ENCODE data around the gene SLC22A6. TPM values are rescaled to one million over a fixed set of nuclear protein-coding genes. Genes with fewer than 3 reads are reported as not detected.

Gene SLC22A6
- total and polyA plus RNA-seq, 2 of the 13 experiments (the other 11 are each of a cell fraction or from before 2014, with no cell fraction given), result not detected

- no peak overlapping the region for H2AFZ ChIP-seq (ENCODE audit: low read length)
- H3K27ac ChIP-seq (ENCODE audit: extremely low read length, insufficient read depth, low read length), result no peak overlapping the region
- no peak overlapping the region for H3K4me3 ChIP-seq (replicated peaks in 1 of 3; ENCODE audit: insufficient read depth in 1 of 3, low read depth in 2 of 3, low read length in 3 of 3)
- H3K36me3 ChIP-seq (replicated peaks in 1 of 2; ENCODE audit: control insufficient read depth in 1 of 2, insufficient read depth in 2 of 2, low read length in 2 of 2), result no peaks in the 10 kb centered on the region
- H3K27me3 ChIP-seq (ENCODE audit: control insufficient read depth in 1 of 2, insufficient read depth in 2 of 2, low read length in 2 of 2), result peaks cover 3 to 9% of the 10 kb centered on the region in 2 experiments; a peak in 2 of 5 replicates
- BruUV-seq (replicated peaks), result no TSS peak
- H3K9ac ChIP-seq (ENCODE audit: insufficient read depth, low read depth, low read length), result no peak overlapping the region
- FAIRE-seq (no peak), DNase-seq (ENCODE audit: low spot score) (no peak), ATAC-seq (no peak)
- ChIA-PET CTCF (ENCODE audit: low intra/inter-chr PET ratio, low total read pairs) (no interaction called here), POLR2A (no interaction called here)
- intact Hi-C loops (cut with micrococcal nuclease; ENCODE audit: unreplicated experiment) (no loop called here), in situ Hi-C loops (cut with HindIII; ENCODE audit: extremely low pct_ligation_motif_present, low pct_unique_long_range_greater_than_20kb) (no loop called here)
- no peaks in the 10 kb centered on the region for H3K4me1 ChIP-seq (ENCODE audit: insufficient read depth, low read length)
- no peak for TF ChIP-seq HNRNPH1 (optimal IDR thresholded peaks at IDR 0.05; ENCODE audit: low read depth, low read length)
- TF ChIP-seq, protein P1, sequence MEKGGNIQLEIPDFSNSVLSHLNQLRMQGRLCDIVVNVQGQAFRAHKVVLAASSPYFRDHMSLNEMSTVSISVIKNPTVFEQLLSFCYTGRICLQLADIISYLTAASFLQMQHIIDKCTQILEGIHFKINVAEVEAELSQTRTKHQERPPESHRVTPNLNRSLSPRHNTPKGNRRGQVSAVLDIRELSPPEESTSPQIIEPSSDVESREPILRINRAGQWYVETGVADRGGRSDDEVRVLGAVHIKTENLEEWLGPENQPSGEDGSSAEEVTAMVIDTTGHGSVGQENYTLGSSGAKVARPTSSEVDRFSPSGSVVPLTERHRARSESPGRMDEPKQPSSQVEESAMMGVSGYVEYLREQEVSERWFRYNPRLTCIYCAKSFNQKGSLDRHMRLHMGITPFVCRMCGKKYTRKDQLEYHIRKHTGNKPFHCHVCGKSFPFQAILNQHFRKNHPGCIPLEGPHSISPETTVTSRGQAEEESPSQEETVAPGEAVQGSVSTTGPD (CRISPR knock-in tag; IDR thresholded peaks at IDR 0.05), result no peak
- TF ChIP-seq DNMT3B (CRISPR knock-in tag; conservative IDR thresholded peaks at IDR 0.05), result no peak
- TF ChIP-seq POGZ (CRISPR knock-in tag; IDR thresholded peaks at IDR 0.05), result no peak
- TF ChIP-seq JUN (CRISPR knock-in tag; IDR thresholded peaks at IDR 0.05), result no peak
- TF ChIP-seq NR2F1 (CRISPR knock-in tag; IDR thresholded peaks at IDR 0.05), result no peak
- no peak for TF ChIP-seq MXI1 (IDR thresholded peaks at IDR 0.05; ENCODE audit: borderline replicate concordance, low read depth, low read length)
- TF ChIP-seq, protein P2, sequence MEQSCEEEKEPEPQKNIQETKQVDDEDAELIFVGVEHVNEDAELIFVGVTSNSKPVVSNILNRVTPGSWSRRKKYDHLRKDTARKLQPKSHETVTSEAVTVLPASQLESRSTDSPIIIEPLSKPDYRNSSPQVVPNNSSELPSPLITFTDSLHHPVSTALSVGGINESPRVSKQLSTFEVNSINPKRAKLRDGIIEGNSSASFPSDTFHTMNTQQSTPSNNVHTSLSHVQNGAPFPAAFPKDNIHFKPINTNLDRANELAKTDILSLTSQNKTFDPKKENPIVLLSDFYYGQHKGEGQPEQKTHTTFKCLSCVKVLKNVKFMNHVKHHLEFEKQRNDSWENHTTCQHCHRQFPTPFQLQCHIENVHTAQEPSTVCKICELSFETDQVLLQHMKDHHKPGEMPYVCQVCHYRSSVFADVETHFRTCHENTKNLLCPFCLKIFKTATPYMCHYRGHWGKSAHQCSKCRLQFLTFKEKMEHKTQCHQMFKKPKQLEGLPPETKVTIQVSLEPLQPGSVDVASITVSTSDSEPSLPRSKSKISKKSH (CRISPR knock-in tag; IDR thresholded peaks at IDR 0.05; ENCODE audit: borderline replicate concordance), result no peak
- no peak for TF ChIP-seq KDM6A (CRISPR knock-in tag; IDR thresholded peaks at IDR 0.05; ENCODE audit: low read depth)
- no peak for TF ChIP-seq ZNF710 (CRISPR knock-in tag; IDR thresholded peaks at IDR 0.05; ENCODE audit: borderline replicate concordance)
- no peak for TF ChIP-seq SMC3 (IDR thresholded peaks at IDR 0.05; ENCODE audit: low read length)
- TF ChIP-seq HDAC6 (IDR thresholded peaks at IDR 0.05; ENCODE audit: low read depth, low read length), result no peak
- no peak for TF ChIP-seq ZNF749 (CRISPR knock-in tag; IDR thresholded peaks at IDR 0.05; ENCODE audit: borderline replicate concordance)
- TF ChIP-seq ZNF703 (CRISPR knock-in tag; IDR thresholded peaks at IDR 0.05; ENCODE audit: borderline replicate concordance), result no peak
- TF ChIP-seq ZEB1 (IDR thresholded peaks at IDR 0.05; ENCODE audit: insufficient replicate concordance, low read depth), result no peak
- no peak for TF ChIP-seq ZBTB14 (CRISPR knock-in tag; IDR thresholded peaks at IDR 0.05)
- no peak for TF ChIP-seq ZNF614 (CRISPR knock-in tag; IDR thresholded peaks at IDR 0.05; ENCODE audit: borderline replicate concordance)
- H3K4me2 ChIP-seq (ENCODE audit: low read depth, low read length), result no peak overlapping the region
- 17% methylated on average over 4 of the region's 4 CpGs for WGBS (ENCODE audit: low lambda C conversion rate)
- H3K79me2 ChIP-seq (ENCODE audit: insufficient read depth, low read length), result no peaks in the 10 kb centered on the region
- H4K20me1 ChIP-seq (ENCODE audit: insufficient read depth, low read length), result no peaks in the 10 kb centered on the region
- no peaks in the 10 kb centered on the region for H3K9me3 ChIP-seq (ENCODE audit: low read length)
These were observed 31.0 kb downstream of the SLC22A6 start for GRCh38 chr11:62953811-62954210.

All from HepG2 (cell line).